GM21390 (cell line): ENCODE data around the gene ELP6.
"Not testable (repeated sequence)": the region's sequence is repeated elsewhere in the genome, so short reads cannot be mapped to it uniquely, and the experiment has no call there.

Experiments used
- ATAC-seq: cut with Tn5 transposase; IDR thresholded peaks from one replicate; pipeline ENCODE4 v1.9.1; 2021; ENCODE audit not compliant: unreplicated experiment

Gene ELP6

GRCh38 chr3:47469616-47470015, 43.9 kb downstream of the ELP6 start:
- ATAC-seq: no peak

- ATAC-seq: not testable (repeated sequence)
Measured at GRCh38 chr3:47468315-47468714, 45.2 kb downstream of the ELP6 start.

- ATAC-seq: no peak
Measured at GRCh38 chr3:47464588-47464987, 48.9 kb downstream of the ELP6 start.

DNA sequence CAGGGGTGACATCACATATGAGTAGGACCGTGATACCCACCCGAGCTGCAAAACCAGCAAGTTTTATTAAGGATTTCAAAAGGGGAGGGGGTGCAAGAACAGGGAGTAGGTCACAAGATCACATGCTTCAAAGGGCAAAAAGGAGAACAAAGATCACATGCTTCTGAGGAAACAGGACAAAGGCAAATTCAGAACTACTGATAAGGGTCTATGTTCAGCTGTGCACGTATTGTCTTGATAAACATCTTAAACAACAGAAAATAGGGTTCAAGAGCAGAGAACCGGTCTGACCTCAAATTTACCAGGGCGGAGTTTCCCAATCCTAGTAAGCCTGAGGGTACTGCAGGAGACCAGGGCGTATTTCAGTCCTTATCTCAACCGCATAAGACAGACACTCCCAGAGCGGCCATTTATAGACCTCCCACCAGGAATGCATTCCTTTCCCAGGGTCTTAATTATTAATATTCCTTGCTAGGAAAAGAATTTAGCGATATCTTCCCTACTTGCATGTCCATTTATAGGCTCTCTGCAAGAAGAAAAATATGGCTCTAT, 53.9 kb downstream of the ELP6 start:
- ATAC-seq: not testable (repeated sequence)

DNA sequence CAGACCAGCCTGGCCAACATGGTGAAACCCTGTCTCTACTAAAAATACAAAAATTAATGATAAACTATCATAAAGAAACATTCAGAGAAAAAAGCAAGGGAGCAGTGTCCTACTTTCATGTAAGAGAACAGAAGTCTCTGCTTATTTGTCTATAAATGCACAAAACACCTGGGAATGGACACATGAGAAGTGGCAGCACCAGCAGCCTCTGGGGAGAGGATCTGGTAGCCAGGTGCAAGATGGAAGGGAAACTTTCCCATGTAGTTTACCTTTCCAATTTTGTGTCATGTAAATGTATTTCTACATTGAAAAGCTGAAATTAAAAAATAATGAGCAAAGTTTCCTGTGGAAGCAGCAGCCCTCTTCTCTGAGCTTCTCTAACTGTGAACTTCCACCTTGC, 56.5 kb downstream of the ELP6 start:
- ATAC-seq: no peak

DNA sequence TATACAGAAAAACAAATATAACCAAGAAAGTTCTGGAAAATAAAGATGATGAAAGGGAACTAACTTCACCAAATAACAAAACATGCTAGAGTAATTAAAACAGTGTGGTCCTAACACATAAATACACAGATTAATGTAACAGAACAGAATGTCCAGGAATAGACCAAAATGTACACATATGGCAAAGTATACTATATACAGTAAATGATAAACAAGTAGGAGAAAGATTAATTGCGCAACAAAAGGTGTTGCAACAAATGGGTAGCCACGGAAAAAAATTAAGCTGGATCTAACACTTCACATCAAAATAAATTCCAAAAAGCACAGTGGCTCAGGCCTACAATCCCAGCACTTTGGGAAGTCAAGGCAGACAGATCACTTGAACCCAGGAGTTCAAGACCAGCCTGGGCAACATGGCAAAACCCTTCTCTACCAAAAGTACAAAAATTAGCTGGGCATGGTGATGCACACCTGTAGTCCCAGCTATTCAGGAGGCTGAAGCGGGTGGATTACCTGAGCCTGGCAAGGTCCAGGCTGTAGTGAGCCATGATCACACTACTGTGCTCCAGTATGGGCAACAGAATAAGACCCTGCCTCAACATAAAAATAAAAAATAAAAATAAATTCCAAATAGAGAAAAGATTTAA, 57.6 kb downstream of the ELP6 start:
- no peak for ATAC-seq

DNA sequence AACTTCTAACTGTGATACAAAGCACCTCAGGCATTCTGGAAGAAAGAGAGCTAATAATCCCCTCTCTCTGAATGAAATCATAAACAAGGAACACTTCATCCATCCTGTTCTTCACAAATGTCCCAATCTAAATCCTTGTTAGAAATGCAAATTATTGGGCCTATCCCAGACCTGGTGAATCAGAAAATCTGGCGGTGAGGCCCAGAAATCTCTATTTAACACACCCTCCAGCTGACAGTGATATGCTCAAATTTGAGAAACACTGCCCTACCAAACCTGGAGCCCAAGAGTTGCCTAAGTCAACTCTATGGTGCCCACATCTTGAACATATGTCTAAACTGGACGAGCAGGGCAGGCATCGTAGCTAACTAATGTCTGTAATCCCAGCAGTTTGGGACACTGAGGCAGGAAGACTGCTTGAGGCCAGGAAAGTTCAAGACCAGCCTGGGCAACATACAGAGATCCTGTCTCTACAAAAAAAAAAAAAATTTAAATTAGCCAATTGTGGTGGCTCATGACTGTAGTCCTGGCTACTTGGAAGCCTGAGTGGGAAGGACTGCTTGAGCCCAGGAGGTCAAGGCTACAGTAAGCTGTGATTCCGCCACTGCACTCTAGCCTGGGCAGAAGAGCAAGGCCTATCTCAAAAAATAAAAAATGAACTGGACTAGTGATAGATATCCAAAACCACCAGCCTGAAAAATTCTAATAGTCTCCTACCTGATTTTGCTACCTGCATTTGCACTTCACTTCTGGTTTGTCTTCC, 60.9 kb downstream of the ELP6 start:
- no peak for ATAC-seq
